ENCODE measurements around the gene SCOC. TPM values are rescaled to one million over a fixed set of nuclear protein-coding genes. Genes with fewer than 3 reads are reported as not detected.
"Not testable (repeated sequence)": the region's sequence is repeated elsewhere in the genome, so short reads cannot be mapped to it uniquely, and the experiment has no call there.

Gene SCOC
- total RNA-seq, 1 donor from 2014 or later, result 84.5 TPM

DNA sequence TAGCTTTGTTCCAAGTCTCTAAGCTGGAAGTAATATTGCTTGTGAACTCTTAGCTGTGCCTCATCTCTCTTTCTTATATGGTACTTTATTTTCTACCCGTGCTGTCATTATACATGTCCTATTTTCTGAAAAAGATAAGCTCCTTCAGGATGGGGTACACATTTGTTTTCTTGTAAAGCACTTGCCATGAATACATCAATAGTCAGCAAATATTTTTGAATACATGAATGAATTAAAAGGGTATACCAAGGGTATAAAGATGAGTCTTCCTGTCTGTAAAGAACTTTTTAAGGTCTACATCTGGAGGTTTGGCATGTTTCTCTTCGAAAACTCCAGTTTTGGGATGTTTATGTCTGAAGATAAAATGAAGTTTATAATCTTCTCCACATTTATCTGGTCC, 26.7 kb downstream of the SCOC start:
- no peak for DNase-seq
- Histone ChIP-seq H3K27me3 (ENCODE audit: low read depth) (no peaks in the 10 kb centered on the region), H3K27ac (replicated peaks) (no peak overlapping the region), H3K4me1 (no peaks in the 10 kb centered on the region), H3K9me3 (replicated peaks) (no peaks in the 10 kb centered on the region), H3K36me3 (no peaks in the 10 kb centered on the region), H3K4me3 (no peak overlapping the region)
- TF ChIP-seq, protein P1, sequence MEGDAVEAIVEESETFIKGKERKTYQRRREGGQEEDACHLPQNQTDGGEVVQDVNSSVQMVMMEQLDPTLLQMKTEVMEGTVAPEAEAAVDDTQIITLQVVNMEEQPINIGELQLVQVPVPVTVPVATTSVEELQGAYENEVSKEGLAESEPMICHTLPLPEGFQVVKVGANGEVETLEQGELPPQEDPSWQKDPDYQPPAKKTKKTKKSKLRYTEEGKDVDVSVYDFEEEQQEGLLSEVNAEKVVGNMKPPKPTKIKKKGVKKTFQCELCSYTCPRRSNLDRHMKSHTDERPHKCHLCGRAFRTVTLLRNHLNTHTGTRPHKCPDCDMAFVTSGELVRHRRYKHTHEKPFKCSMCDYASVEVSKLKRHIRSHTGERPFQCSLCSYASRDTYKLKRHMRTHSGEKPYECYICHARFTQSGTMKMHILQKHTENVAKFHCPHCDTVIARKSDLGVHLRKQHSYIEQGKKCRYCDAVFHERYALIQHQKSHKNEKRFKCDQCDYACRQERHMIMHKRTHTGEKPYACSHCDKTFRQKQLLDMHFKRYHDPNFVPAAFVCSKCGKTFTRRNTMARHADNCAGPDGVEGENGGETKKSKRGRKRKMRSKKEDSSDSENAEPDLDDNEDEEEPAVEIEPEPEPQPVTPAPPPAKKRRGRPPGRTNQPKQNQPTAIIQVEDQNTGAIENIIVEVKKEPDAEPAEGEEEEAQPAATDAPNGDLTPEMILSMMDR (IDR thresholded peaks at IDR 0.05; ENCODE audit: borderline replicate concordance), result no peak
- intact Hi-C loops (cut with micrococcal nuclease), result no loop called here

DNA sequence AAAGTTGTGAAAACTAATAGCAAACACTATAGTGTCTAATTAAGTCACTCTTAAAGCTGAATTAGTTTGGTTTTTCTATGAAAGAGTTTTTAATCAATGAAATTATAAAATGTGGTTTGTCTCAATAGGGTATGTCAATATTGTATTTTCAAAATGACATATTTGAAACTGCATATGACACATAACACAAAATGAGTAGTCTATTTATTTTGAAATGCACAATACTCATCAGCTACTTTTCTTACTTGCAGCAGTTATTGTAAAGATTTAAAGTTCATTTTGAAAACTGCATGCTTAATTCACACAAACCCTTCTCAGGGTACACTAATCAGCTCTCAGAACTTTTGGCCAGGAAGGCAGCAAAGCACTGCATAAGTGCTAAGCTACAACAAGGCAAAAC, 32.8 kb downstream of the SCOC start:
- Histone ChIP-seq H3K4me1 (peaks cover 4% of the 10 kb centered on the region), H3K27me3 (ENCODE audit: low read depth) (no peaks in the 10 kb centered on the region), H3K27ac (replicated peaks) (no peak overlapping the region), H3K9me3 (replicated peaks) (no peaks in the 10 kb centered on the region), H3K36me3 (no peaks in the 10 kb centered on the region), H3K4me3 (no peak overlapping the region)
- intact Hi-C loops (cut with micrococcal nuclease), result no loop called here
- TF ChIP-seq, protein P1 (IDR thresholded peaks at IDR 0.05; ENCODE audit: borderline replicate concordance), result no peak
- DNase-seq, result no peak

- TF ChIP-seq, protein P1 (IDR thresholded peaks at IDR 0.05; ENCODE audit: borderline replicate concordance), result no peak
- intact Hi-C loops (cut with micrococcal nuclease), result no loop called here
- Histone ChIP-seq H3K27ac (replicated peaks) (no peak overlapping the region), H3K36me3 (no peaks in the 10 kb centered on the region), H3K9me3 (replicated peaks) (no peaks in the 10 kb centered on the region), H3K4me1 (peaks cover 12% of the 10 kb centered on the region), H3K27me3 (ENCODE audit: low read depth) (no peaks in the 10 kb centered on the region), H3K4me3 (no peak overlapping the region)
- no peak for DNase-seq
Measured at GRCh38 chr4:140408974-140409373, 35.5 kb downstream of the SCOC start.

DNA sequence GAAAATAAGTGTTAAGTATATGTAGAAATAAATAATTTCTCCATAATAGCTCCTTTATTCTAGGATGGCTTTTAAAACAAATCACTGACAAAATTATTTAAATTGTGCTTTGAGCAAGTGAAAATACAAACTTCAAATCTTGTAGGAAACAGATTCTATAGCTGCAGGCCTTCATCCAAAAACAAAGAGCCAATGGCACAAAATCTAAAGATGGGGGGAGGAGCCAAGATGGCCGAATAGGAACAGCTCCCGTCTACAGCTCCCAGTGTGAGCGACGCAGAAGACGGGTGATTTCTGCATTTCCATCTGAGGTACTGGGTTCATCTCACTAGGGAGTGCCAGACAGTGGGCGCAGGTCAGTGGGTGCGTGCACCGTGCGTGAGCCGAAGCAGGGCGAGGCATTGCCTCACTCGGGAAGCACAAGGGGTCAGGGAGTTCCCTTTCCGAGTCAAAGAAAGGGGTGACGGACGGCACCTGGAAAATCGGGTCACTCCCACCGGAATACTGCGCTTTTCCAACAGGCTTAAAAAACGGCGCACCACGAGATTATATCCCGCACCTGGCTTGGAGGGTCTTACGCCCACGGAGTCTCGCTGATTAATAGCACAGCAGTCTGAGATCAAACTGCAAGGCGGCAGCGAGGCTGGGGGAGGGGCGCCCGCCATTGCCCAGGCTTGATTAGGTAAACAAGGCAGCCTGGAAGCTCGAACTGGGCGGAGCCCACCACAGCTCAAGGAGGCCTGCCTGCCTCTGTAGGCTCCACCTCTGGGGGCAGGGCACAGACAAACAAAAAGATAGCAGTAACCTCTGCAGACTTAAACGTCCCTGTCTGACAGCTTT, 39.9 kb downstream of the SCOC start:
- H3K4me1 ChIP-seq, result peaks cover 12% of the 10 kb centered on the region
- H3K9me3 ChIP-seq (replicated peaks); H3K4me3 ChIP-seq; H3K27ac ChIP-seq (replicated peaks); H3K36me3 ChIP-seq; intact Hi-C loops (cut with micrococcal nuclease); DNase-seq; H3K27me3 ChIP-seq (ENCODE audit: low read depth): not testable (repeated sequence)

- Histone ChIP-seq H3K4me3 (no peak overlapping the region), H3K4me1 (peaks cover 27% of the 10 kb centered on the region), H3K27ac (replicated peaks) (no peak overlapping the region), H3K27me3 (ENCODE audit: low read depth) (peaks cover 15% of the 10 kb centered on the region), H3K9me3 (replicated peaks) (no peaks in the 10 kb centered on the region), H3K36me3 (no peaks in the 10 kb centered on the region)
- TF ChIP-seq, protein P1 (IDR thresholded peaks at IDR 0.05; ENCODE audit: borderline replicate concordance), result no peak
- DNase-seq, result no peak
- intact Hi-C loops (cut with micrococcal nuclease), result no loop called here
Measured at GRCh38 chr4:140423106-140423505, 49.7 kb downstream of the SCOC start.

DNA sequence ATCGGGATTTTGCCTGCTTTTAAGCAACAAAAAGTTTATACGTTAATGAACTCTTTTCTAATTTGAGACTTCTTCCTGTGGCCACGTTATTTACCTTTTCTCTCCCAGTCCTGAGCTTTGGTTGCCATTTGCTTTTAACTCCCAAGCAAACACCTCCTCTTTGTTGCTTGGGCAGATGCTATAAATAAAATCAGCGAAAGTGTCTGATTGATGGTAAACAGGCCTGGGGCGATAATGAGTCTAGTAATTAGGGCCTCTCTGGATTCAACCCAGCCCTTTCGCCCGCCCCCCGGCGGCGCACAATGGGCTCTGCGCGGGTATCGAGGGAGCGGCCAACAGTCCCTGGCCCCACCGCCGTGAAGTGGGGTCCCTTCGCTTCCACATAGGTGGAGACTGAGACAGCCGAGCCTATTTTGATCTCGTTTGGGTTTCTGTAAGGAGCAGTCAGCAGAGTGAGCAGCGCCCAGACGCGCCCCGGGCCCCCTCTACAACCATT, 53.2 kb downstream of the SCOC start:
- TF ChIP-seq, protein P1 (IDR thresholded peaks at IDR 0.05; ENCODE audit: borderline replicate concordance), result no peak
- peak overlapping the region; percentile 79 for H3K4me3 ChIP-seq
- peaks cover 15% of the 10 kb centered on the region for H3K27me3 ChIP-seq (ENCODE audit: low read depth)
- no peaks in the 10 kb centered on the region for H3K9me3 ChIP-seq (replicated peaks)
- peak overlapping the region; percentile 89 for H3K27ac ChIP-seq (replicated peaks)
- H3K4me1 ChIP-seq, result peaks cover 23% of the 10 kb centered on the region
- peak; percentile 44 for DNase-seq
- intact Hi-C loops (cut with micrococcal nuclease), result no loop called here
- no peaks in the 10 kb centered on the region for H3K36me3 ChIP-seq

Measured in left ventricle myocardium inferior (tissue), 1 donor.